T-helper 2 cell treated with Interferon-gamma antibody and Interleukin-4, amounts not matched to agents 100 ng/mL and 5 ng/mL, for 36 hours (primary cell): ENCODE data around the gene CCL18. TPM values are rescaled to one million over a fixed set of nuclear protein-coding genes. Genes with fewer than 3 reads are reported as not detected.
"Not testable (repeated sequence)": the region's sequence is repeated elsewhere in the genome, so short reads cannot be mapped to it uniquely, and the experiment has no call there.

Source experiments
- intact Hi-C: fragments of 100-400 bp; cut with micrococcal nuclease; formaldehyde crosslinking; loops from one replicate; pipeline ENCODE4 v1.15.1; 2023
- total RNA-seq: library from RNA; stranded (reverse); gene quantifications from 2 replicates; pipeline ENCODE4 v1.2.3, GENCODE V29; 2022

The CCL18 gene
- total RNA-seq, 1 donor from 2014 or later = not detected

DNA sequence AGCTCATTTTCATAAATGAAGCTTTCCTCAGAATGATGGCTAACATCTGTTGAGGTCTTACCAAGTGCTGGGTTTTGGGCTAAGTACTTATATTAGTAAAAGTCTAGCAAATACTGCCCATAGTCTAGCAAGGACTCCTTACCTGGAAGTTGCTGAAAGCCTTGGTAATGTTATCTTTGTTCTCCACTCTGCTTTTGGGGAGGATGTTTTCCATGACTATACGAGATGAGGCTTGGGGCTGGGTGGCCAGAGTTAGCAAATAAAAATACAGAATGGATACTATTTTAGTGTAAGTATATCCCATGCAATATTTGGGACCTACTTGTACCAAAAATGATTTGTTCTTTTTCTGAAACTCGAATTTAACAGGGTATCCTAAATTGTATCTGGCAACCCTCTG is 7.7 kb downstream of the CCL18 start:
- intact Hi-C loops = loop anchor here (1.0 kb wide), 1 partner anchor 102 kb away; no protein-coding TSS in a partner anchor

- intact Hi-C loops = loop anchor here (1.0 kb wide), 1 partner anchor 103 kb away; no protein-coding TSS in a partner anchor
Observed at GRCh38 chr17:36072431-36073121, 8.5 kb downstream of the CCL18 start.

DNA sequence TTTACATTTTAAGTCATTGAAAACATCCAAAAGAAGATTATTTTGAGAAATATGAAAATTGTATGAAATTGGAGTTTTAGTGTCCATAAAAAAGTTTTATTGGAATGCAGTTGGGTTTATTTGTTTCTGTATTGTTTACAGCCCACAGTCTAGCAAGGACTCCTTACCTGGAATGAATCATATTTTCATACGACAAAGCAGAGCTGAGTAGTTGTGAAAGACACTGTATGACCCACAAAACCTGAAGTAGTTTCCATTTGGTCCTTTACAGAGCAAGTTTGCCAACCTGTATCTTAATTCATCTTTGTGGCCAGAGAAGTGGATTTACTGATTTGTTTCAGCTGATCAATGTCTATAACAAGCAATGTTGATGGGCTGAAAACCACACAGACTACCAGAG is 10.3 kb downstream of the CCL18 start:
- intact Hi-C loops = no loop called here

DNA sequence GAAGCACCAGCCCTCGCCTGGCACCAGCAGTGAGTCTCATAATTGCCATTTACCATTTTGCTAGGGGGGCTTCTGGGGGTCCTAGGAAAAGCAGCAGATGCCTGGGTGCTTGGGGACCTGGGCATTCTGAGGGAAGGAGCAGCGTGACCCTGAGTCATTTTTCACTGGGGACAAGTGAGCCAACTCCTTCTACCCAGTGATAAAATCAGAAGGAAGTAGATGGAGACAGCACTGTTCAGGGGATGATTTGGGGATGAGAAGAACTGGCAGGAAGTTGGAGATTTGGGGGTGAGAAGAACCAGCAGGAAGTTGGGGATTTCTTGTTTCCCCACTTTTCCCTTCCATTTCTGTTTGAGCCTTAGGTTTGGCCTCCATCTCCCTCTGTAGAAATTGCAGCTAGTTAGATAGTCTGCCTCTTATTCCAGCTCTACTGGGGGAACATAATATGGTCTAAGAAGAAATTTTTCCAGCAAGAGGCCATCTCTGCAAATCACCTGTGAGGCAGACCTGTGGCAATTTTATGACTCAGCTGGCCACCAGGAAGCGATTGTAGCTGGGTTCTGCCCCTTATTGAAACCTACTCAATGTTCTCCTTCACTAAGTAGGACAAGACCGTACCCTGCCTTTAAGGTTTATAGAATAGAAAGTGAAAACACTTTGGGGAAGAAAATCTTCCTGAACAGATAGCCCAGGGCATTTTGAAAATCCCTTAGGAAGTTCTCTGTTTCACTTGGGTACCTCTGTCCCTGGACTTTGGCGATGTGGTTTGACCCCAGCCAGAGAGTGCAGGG is 17.8 kb downstream of the CCL18 start:
- intact Hi-C loops = not testable (repeated sequence)

DNA sequence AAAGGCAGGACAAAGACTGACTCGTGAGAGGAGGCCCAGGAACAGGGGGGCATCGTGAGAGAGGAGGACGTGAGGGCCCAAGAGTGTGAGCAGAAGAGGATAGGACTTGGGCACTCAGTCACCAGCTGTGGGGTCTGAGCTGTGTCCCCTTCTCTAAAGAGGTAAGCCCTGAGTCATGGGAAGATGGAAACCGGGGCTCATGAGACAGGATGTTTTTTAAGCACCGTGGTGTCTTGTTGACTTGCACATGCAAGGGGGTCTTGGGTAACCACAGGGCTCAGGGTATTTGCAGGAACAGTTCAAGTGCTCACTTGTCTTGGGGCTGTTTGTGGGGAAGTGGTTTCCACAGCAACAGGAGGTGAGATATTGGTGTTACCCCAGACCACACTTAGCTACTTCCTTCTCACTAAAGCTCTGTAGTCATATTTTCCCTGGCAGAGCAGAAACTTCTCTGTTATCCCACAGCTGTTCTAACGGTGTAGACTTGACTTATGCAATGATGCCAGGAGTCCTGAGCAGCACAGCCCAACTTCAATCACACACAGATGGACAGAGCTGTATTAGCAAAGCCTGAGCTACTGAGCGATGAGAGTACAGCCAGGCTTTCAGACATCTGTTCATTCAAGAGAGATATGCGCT is 18.5 kb downstream of the CCL18 start:
- intact Hi-C loops = not testable (repeated sequence)

- intact Hi-C loops = not testable (repeated sequence)
Observed at GRCh38 chr17:36083691-36084090, 19.6 kb downstream of the CCL18 start.

- intact Hi-C loops = no loop called here
Observed at GRCh38 chr17:36085765-36086164, 21.7 kb downstream of the CCL18 start.

DNA sequence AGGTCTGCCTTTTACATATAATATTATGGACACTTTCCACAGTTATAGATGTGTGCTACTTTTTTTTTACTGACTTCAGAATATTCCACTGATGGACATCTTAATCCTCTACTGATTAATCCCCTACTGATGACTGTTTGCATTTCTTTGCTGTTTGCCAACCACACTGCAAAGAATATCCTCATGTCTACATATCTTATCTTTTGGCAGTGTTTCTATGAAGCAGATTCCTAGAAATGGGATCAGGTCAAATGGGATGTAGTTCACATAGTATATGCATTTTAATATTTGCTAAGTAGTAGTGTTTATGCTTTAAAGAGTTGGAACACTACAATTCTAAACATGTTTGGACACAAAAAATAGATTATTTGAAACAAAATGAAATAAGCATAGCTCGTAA is 22.7 kb downstream of the CCL18 start:
- intact Hi-C loops = no loop called here

- intact Hi-C loops = not testable (repeated sequence)
Observed at GRCh38 chr17:36087471-36087870, 23.4 kb downstream of the CCL18 start.

DNA sequence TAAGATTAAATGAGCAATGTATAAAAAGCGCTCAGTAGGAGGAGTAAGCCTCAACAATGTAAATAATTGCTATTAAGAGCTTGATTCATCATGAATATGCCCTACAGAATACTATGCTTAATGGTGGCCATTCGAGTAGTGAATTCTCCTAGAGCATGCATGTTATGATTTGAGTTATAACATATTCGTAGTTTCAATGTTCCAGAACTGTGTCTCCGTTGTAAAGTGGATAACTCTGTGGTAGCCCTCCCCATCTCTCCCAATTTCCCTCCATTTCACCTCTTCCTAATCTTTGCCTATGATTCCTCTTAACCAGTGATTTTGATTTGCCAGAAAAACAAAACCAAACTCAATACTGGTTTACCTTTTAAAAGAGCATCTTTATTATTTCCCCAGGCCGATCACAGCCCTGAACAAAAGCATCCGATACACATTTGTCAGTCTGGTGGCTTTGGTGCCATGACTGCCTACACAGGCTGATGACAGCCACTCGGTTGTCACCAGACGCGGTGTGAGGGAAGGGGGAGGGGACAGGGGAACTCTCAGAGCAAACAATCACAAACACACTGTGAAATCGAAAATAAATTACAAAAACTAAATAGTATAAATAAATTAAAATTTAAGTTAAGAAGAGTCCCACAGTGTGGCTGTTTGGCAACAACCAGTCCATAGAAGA is 24.0 kb downstream of the CCL18 start:
- intact Hi-C loops = not testable (repeated sequence)

- intact Hi-C loops = no loop called here
Observed at GRCh38 chr17:36088670-36089338, 24.7 kb downstream of the CCL18 start.

- intact Hi-C loops = no loop called here
Observed at GRCh38 chr17:36089339-36089865, 25.3 kb downstream of the CCL18 start.

DNA sequence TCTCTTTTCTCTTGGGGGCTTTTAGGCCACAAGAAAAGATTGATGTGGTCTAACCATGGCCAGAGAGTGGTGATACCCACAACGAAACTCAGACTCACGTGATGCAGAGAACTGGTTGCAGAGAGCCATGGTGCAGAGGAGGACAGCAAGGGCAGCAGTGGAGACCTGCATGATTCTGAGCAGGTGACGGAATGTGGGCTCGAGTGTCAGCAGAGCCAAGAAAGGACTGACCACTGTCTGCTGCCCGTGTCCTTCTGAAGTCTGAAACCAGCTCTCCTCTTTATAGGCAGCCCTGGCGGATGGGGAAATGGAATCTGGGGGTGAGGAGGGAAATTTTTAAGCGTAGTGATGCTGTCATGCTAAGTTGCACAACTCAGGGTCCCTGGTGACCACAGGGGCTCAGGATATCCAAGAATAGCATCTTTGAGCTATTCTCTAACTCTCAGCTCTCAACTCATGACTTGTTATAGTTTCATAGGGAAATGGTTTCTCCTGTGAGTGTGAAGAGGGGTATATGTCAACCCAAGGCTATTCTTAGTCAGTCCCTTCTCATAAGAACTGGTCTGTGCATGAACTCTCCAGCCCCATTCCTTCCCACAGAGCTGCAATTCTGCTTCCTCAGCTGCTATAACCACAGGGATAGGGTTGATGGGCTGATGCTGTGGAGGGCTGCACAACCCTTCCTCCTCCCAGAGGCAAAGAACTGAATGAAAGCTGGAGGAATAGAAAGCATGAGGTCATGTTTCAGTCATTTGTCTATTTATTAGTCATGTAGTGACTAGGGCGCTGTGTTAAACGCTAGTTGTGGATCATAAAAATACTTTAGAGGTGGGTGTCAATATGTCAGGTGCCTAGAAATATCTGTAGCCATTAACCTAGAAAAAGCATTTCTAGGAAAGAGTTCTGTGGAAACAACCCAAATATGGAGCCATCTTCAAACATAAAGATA is 26.1 kb downstream of the CCL18 start, which contains the start of gene CCL3:
TSS of gene CCL3 (minus strand) at position 256 of the 949 bp plus-strand sequence. CDS start at position 171, 85 bp downstream.
- intact Hi-C loops = no loop called here

DNA sequence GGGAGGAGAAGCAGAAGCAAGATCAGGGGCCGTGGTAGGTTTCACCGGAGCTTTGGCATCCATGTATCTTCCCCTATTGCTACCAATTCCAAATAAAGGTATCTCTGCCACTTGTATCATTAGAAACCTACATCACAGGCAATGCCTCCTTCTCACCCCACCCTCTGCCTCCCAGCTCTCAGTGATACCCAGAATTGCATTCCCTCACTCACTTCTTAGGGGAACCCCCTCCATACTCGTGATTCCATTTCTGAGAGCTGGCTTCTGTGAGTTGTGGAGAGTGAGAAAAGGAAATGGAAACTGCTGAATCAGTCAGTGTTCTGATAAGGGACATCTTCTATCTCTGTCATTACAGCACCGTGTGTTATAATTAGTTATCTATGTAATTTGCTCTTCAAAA is 28.2 kb downstream of the CCL18 start:
- intact Hi-C loops = no loop called here

- intact Hi-C loops = not testable (repeated sequence)
Observed at GRCh38 chr17:36092715-36093114, 28.6 kb downstream of the CCL18 start.

- intact Hi-C loops = no loop called here
Observed at GRCh38 chr17:36094232-36094631, 30.2 kb downstream of the CCL18 start.

DNA sequence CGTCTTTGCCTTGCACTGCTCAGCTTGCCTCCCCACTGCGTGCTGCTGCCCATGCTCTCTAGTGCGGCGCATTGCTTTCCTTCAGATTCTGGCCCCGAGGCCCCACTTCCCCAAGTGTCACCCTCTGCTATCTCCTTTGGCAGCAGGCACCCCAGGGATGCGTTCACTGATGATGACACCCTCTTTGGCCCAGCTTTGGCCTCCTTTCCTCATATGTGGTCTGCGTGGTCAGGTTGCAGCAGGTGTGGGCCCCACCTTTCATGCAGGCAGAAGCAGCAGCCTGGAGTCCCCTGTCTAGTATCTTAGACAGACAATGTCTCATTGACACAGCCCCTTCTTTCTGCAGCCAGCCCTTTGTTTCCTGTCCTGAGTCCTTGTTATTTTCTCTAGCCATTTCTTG is 30.7 kb downstream of the CCL18 start:
- intact Hi-C loops = no loop called here

DNA sequence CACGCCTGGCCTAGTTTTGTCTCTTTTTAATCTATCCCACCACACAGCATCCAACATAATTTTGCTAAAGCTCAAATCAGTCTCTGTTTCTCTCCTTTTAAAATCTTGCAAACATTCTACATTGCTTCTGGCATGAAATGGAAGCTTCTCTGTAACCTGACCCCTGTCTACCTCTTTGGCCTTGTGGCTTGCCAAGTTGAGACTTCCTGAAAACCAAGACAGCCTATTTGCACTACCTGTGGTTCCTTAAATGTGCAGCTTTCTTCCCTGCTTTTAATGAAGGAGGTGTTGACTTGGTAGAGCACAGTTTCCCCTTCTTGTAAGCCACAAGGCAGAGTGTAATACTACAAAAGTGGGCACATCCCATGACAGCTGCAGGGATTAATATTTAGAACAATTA is 31.9 kb downstream of the CCL18 start:
- intact Hi-C loops = no loop called here

GRCh38 chr17:36099004-36099403 is 34.9 kb downstream of the CCL18 start:
- intact Hi-C loops = not testable (repeated sequence)
